HG03064 (cell line): Measurements from ENCODE around the gene COL8A1.
A peak's percentile ranks its signal among the peaks of the same experiment; 100 is the strongest.

Experiments
- ATAC-seq: cut with Tn5 transposase; IDR thresholded peaks from one replicate; pipeline ENCODE4 v1.9.1; 2021; ENCODE audit warnings: low read depth; ENCODE audit not compliant: unreplicated experiment

COL8A1 gene

DNA sequence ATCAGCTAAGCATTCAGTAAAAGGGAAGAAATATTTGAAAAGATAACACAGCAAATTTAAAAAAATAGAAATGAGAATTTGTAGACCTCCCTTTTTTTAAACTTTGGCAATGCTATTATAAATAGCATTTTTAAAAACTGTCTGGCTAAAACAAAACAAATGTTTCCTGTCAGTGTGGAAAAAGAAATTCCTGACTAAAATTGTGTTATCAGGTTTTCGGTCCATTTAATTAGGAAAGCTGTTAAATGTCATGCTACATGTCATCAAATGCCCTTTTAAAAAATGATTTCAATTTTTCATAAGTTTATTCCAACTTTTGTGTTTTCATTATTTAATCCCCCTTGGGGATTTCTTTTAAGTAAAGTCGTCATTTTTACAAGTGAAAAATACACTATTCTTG lies 29.6 kb downstream of the COL8A1 start:
- ATAC-seq: no peak

DNA sequence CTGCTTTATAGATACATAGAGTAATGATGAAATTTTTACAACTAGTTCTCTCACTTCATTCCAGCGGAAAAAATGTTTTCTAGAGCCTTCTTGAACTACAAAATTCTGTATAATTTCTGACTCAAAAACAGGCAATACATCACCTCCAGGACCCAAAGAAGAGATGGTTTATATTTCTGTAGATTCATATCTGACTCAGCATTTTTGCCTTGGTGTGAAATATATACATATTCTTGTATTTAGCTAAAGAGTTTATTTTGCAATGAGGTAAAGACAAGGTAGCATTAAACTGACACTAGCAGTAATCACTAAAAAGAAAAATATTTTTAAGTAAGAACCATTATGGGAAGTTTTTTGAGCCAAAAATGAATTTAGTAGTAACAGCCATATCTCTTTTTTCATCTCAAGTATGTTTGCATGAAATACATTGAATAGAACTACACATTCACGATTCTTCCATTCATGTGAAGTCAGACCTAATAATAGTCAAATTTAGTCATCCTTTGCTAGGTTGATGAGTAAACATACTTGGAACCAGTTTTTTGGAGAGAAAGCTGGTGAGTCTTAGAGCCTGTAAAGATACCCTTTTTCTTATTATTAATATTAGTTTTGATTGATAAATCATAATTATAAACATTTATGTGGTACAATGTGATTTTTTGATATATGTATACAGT lies 31.6 kb downstream of the COL8A1 start:
- ATAC-seq: no peak

DNA sequence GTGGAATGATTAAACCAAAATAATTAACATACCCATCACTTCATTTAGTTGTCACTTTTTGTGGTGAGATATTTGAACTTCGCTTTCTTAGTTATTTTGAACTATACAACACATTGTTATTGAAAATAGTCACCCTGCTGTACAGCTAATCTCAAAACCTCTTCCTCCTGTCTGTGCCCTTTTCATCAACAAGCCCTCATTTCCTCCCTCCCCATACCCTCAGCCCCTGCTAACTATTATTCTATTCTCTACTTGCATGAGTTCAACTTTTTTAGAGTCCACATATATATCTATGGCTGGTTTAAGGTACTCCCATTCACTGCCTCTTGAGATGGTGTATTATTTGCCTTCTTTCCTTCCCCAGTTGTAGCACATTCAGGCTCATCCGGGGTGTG lies 32.2 kb downstream of the COL8A1 start:
- ATAC-seq: no peak

DNA sequence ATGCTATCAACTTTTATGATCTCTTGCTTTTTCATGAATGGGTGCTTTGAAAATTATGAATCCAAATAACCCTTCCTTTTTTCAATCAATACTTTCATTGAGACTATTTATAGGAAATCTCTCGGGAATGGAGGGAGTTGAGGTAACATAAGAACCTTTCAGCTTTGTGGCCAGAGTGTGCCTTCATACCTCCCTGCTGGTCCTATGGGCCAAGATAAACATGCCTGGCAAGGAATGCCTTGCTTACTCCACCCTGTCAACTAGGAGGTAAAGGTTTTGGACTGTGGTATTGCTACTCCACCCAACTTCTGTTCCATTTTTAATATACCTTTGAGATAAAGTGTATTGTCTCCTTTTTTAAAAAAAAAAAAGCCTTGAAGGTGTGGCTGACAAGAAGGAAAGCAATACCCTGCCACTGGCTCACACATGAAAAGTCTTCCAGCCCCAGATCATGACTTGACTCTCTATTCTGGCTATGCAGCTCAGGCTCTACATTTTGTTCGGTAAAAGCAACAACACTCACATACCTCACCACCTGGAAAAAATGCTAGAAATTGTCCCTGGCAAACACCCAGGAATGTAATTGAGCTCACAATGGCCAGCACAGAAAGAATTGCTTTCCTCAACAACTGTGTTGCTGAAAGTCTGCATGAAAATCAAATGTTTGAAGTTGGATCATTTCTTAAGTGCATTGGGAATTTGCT lies 35.8 kb downstream of the COL8A1 start:
- no peak for ATAC-seq

DNA sequence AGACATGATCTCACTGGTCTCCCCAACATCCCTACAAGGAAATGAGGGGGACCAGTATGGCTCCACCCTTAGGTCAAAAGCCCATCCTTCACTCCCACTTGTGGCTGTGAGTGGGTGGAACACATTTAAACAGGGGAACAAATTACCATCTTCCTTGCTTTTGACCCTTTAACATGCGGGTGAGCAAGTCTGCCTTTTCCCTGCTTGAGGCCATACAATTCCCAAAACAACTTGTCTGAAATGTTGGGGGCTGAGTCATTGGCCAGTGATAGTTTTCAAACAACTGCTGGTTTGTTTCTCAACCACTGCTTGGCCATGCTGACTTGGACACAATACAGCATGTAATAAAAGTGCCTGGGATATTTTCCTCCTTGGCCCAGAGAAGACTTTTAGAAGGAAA lies 39.6 kb downstream of the COL8A1 start:
- ATAC-seq: no peak

GRCh38 chr3:99678896-99679295 lies 40.5 kb downstream of the COL8A1 start:
- ATAC-seq: no peak

GRCh38 chr3:99681512-99681911 lies 43.1 kb downstream of the COL8A1 start:
- ATAC-seq: peak; percentile 63

- no peak for ATAC-seq
These were observed 43.6 kb downstream of the COL8A1 start for GRCh38 chr3:99681976-99682375.

- no peak for ATAC-seq
These were observed 45.1 kb downstream of the COL8A1 start for GRCh38 chr3:99683465-99683864.

- no peak for ATAC-seq
These were observed 45.5 kb downstream of the COL8A1 start for GRCh38 chr3:99683876-99684275.

GRCh38 chr3:99684644-99685043 lies 46.2 kb downstream of the COL8A1 start:
- ATAC-seq: no peak

GRCh38 chr3:99686469-99686868 lies 48.1 kb downstream of the COL8A1 start:
- ATAC-seq: no peak

GRCh38 chr3:99686955-99687612 lies 48.7 kb downstream of the COL8A1 start:
- no peak for ATAC-seq

GRCh38 chr3:99690761-99691369 lies 52.5 kb downstream of the COL8A1 start:
- ATAC-seq: no peak

GRCh38 chr3:99693636-99694035 lies 55.2 kb downstream of the COL8A1 start:
- ATAC-seq: no peak

- no peak for ATAC-seq
These were observed 58.1 kb downstream of the COL8A1 start for GRCh38 chr3:99696497-99696896.

DNA sequence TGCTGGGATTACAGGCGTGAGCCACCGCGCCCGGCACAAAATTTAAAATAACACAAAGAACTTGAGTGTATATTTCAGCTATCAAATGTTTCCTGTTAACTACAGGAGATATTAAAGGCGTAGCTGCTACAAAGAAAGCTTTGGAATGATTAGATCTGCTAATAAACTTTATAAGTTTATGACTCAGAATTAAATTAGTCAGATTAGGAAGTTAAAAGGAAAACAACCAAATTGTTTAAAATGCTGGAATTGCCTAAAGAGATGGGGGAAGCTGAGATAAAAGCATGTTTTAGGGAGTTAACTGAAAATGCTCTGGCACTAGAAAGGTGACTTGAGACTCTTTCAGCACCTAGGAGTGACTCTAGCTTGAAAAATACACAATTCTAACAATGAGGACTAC lies 58.9 kb downstream of the COL8A1 start:
- no peak for ATAC-seq

- no peak for ATAC-seq
These were observed 60.5 kb downstream of the COL8A1 start for GRCh38 chr3:99698932-99699331.

- ATAC-seq: no peak
These were observed 61.4 kb downstream of the COL8A1 start for GRCh38 chr3:99699841-99700240.

DNA sequence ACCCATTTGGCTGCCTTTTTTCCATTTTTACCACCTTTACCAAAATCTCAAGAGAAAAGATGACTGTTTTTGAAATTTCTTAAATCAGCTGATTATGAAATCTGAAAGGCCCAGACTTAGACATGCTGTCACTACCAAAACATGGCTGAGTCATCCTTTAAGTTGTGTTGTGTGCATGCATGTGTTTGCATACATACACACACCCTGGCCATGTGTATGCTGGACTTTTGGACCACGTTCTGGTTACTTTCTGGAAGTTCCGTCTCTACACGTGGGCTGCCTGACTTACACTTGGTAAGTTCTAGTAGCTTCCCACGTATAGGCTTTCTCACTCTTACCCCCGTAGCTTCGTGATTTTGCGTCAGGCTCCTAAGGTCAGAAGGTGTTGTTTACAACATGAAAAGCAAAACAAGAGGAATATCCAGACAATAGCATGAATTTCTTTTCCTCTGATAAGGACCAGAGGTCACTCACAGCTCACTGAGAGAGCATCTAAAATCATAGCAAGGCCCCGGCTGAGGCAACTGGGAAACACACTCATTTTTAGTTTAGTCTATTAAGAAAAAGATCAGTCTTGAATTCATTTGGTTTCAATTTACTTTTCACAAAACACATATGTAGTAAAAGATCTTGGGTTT lies 62.4 kb downstream of the COL8A1 start:
- no peak for ATAC-seq
